Neuronal stem cell (in vitro differentiated cells): ENCODE data around the gene KCTD5.
"Not testable (repeated sequence)": the region's sequence is repeated elsewhere in the genome, so short reads cannot be mapped to it uniquely, and the experiment has no call there.

Experiments
- DNase-seq: peaks from one replicate; pipeline ENCODE4 v3.0.0-alpha.2; 2013; ENCODE audit warnings: low spot score
- H2AFZ ChIP-seq: one replicate; pipeline ENCODE4 v1.6.1; 2013; ENCODE audit warnings: mild to moderate bottlenecking, low read length, inconsistent platforms
- H2AK5ac ChIP-seq: 2 replicates; pipeline ENCODE4 v1.6.1; 2013; ENCODE audit warnings: low read depth, mild to moderate bottlenecking, inconsistent platforms, low read length, moderate library complexity, mixed read lengths
- H2BK120ac ChIP-seq: 2 replicates; pipeline ENCODE4 v1.6.1; 2013; ENCODE audit warnings: low read depth, mild to moderate bottlenecking, inconsistent platforms, low read length, moderate library complexity, mixed read lengths
- H2BK12ac ChIP-seq: one replicate; pipeline ENCODE4 v1.6.1; 2013; ENCODE audit warnings: low read length, inconsistent platforms
- H2BK15ac ChIP-seq: 2 replicates; pipeline ENCODE4 v1.6.1; 2013; ENCODE audit warnings: mild to moderate bottlenecking, low read length, inconsistent platforms, mixed read lengths
- H2BK5ac ChIP-seq: one replicate; pipeline ENCODE4 v1.6.1; 2013; ENCODE audit warnings: inconsistent platforms, mild to moderate bottlenecking, low read length, moderate library complexity
- H3K14ac ChIP-seq: one replicate; pipeline ENCODE4 v1.6.1; 2013; ENCODE audit warnings: low read length, inconsistent platforms
- H3K18ac ChIP-seq: 2 replicates; pipeline ENCODE4 v1.6.1; 2013; ENCODE audit warnings: low read length, inconsistent platforms
- H3K23ac ChIP-seq: 2 replicates; pipeline ENCODE4 v1.6.1; 2013; ENCODE audit warnings: low read depth, mild to moderate bottlenecking, mixed read lengths, low read length, inconsistent platforms; ENCODE audit not compliant: poor library complexity
- H3K27ac ChIP-seq: replicated peaks from 3 replicates; pipeline ENCODE4 v1.5.1; 2013; ENCODE audit warnings: low read length, inconsistent platforms
- H3K27me3 ChIP-seq, 3 experiments: 2 replicates each; pipeline ENCODE4 v1.6.1; 2013; ENCODE audit warnings: low read length in 3 of 3, mild to moderate bottlenecking in 2 of 3, inconsistent platforms in 1 of 3, low read depth in 1 of 3, mixed read lengths in 1 of 3, moderate library complexity in 1 of 3; ENCODE audit not compliant: control insufficient read depth in 3 of 3, insufficient read depth in 3 of 3
- H3K36me3 ChIP-seq, 2 donors: replicated peaks in 1 of 2; 2 replicates each; pipeline ENCODE4 v1.6.1; 2013; ENCODE audit warnings: low read length in 2 of 2; ENCODE audit not compliant: control insufficient read depth in 2 of 2, insufficient read depth in 2 of 2
- H3K4ac ChIP-seq: 2 replicates; pipeline ENCODE4 v1.6.1; 2013; ENCODE audit warnings: inconsistent platforms, mild to moderate bottlenecking, low read length, moderate library complexity
- H3K4me1 ChIP-seq, 2 donors: 1 replicate in 1 of 2; 2 replicates in 1 of 2; pipeline ENCODE4 v1.6.1; 2013; ENCODE audit warnings: low read length in 2 of 2, low read depth in 1 of 2; ENCODE audit not compliant: control insufficient read depth in 2 of 2, insufficient read depth in 1 of 2
- H3K4me2 ChIP-seq: one replicate; pipeline ENCODE4 v1.6.1; 2013; ENCODE audit warnings: mild to moderate bottlenecking, low read length, inconsistent platforms; ENCODE audit not compliant: insufficient read depth, poor library complexity, severe bottlenecking
- H3K4me3 ChIP-seq, 2 donors: 2 replicates each; pipeline ENCODE4 v1.5.1; 2013; ENCODE audit warnings: low read length in 2 of 2, mild to moderate bottlenecking in 2 of 2, inconsistent platforms in 1 of 2, moderate library complexity in 1 of 2
- H3K79me1 ChIP-seq: one replicate; pipeline ENCODE4 v1.6.1; 2013; ENCODE audit warnings: low read depth, mild to moderate bottlenecking, inconsistent platforms, low read length, moderate library complexity
- H3K9ac ChIP-seq: one replicate; pipeline ENCODE4 v1.6.1; 2013; ENCODE audit warnings: mild to moderate bottlenecking, low read depth, low read length, inconsistent platforms; ENCODE audit not compliant: poor library complexity
- H3K9me3 ChIP-seq, 2 donors: replicated peaks in 1 of 2; 2 replicates each; pipeline versions ENCODE3 to v1.6.1; 2013; ENCODE audit warnings: low read length in 2 of 2, mild to moderate bottlenecking in 2 of 2, inconsistent platforms in 1 of 2, low read depth in 1 of 2, mixed read lengths in 1 of 2, moderate library complexity in 1 of 2; ENCODE audit not compliant: control insufficient read depth in 2 of 2, insufficient read depth in 1 of 2
- H4K8ac ChIP-seq: one replicate; pipeline ENCODE4 v1.6.1; 2013; ENCODE audit warnings: low read depth, mild to moderate bottlenecking, inconsistent platforms, low read length, moderate library complexity
- H4K91ac ChIP-seq: one replicate; pipeline ENCODE4 v1.6.1; 2013; ENCODE audit warnings: low read length, low read depth, mild to moderate bottlenecking, inconsistent platforms; ENCODE audit not compliant: poor library complexity
- WGBS, 2 donors: extraction: QIAGEN DNeasy Blood & Tissue Kit; methylation state at CpG; one replicate each; pipeline ENCODE4 v1.1.7; 2013; ENCODE audit warnings: missing lambda C conversion rate in 2 of 2, mixed read lengths in 1 of 2; ENCODE audit not compliant: insufficient read length in 2 of 2, insufficient replicate concordance in 1 of 2; ENCODE audit errors: extremely low coverage in 2 of 2; 5-methylcytosine and 5-hydroxymethylcytosine counted together

KCTD5 gene

GRCh38 chr16:2686075-2686474 lies 3.8 kb downstream of the KCTD5 start:
- not testable (repeated sequence) for H3K4me2 ChIP-seq, H3K27me3 ChIP-seq, H2AFZ ChIP-seq, H3K4ac ChIP-seq, H3K4me1 ChIP-seq, H2BK15ac ChIP-seq, H3K9ac ChIP-seq, H4K8ac ChIP-seq, H2AK5ac ChIP-seq, H3K27ac ChIP-seq, H2BK12ac ChIP-seq, H3K14ac ChIP-seq, H3K4me3 ChIP-seq, H2BK5ac ChIP-seq, H3K23ac ChIP-seq, H3K18ac ChIP-seq, DNase-seq, H4K91ac ChIP-seq, H3K9me3 ChIP-seq, H2BK120ac ChIP-seq
- peaks cover 0 to 11% of the 10 kb centered on the region in 2 donors for H3K36me3 ChIP-seq
- no CpG with 5 or more reads among the region's 9 CpGs for WGBS, 2 donors
- peaks cover 21% of the 10 kb centered on the region for H3K79me1 ChIP-seq

- Histone ChIP-seq H3K23ac (no peak overlapping the region), H2BK12ac (no peak overlapping the region), H2AK5ac (no peak overlapping the region), H3K4me2 (no peak overlapping the region), H3K36me3 (peaks cover 0 to 17% of the 10 kb centered on the region in 2 donors), H3K18ac (no peak overlapping the region), H3K4ac (no peak overlapping the region), H3K27me3 (no peaks in the 10 kb centered on the region), H3K79me1 (peaks cover 21% of the 10 kb centered on the region), H2BK120ac (no peak overlapping the region), H2BK5ac (no peak overlapping the region), H3K9ac (no peak overlapping the region), H2AFZ (no peak overlapping the region), H2BK15ac (no peak overlapping the region), H3K4me3 (no peak overlapping the region), H3K4me1 (peaks cover 1 to 2% of the 10 kb centered on the region in 2 donors), H4K8ac (no peak overlapping the region), H4K91ac (no peak overlapping the region), H3K14ac (no peak overlapping the region), H3K27ac (no peak overlapping the region), H3K9me3 (no peaks in the 10 kb centered on the region)
- DNase-seq, result no peak
- WGBS, 2 donors, result no CpG with 5 or more reads among the region's 20 CpGs
These were observed 4.7 kb downstream of the KCTD5 start for GRCh38 chr16:2686912-2687507.

DNA sequence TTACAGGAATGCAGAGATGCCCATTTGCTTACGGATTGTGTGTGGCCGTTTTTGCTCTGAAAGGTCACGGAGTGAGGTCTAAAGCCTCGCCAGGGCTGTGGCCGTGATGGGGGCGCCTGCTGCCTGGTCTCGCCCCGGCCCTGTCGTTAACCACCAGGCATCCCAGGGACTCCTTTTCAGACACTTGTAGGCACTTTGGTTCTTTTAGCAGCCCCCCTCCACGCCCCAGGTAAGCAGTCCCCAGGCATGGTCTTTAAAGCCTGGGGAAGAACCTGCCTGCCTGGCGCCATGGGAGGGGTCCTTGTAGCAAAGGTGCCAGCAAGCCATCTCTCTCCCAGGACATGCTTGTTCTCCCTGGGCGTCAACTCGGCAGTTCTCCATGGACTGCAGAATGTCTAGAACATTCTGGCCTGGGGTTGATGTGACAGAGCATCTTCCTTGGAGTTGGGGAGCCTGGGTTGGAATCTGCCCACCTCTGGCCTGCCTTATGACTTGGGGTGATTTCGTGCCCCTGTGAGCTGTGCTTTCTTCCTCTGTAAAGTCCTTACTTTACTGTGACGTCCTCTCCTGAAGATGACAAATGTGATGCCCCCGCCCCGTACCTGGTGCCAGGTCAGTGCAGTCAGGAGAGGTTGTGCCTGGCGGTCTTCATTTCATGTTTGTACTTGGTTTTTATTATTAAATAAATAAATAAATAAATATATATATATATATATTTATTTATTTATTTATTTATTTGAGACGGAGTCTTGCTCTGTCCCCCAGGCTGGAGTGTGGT lies 5.4 kb downstream of the KCTD5 start:
- Histone ChIP-seq H4K91ac (no peak overlapping the region), H2BK12ac (no peak overlapping the region), H4K8ac (no peak overlapping the region), H3K27ac (no peak overlapping the region), H3K4ac (no peak overlapping the region), H3K4me1 (peaks cover 1 to 3% of the 10 kb centered on the region in 2 donors), H2AK5ac (no peak overlapping the region), H2BK120ac (no peak overlapping the region), H3K9me3 (no peaks in the 10 kb centered on the region), H2AFZ (no peak overlapping the region), H3K79me1 (peaks cover 19% of the 10 kb centered on the region), H3K9ac (no peak overlapping the region), H3K27me3 (no peaks in the 10 kb centered on the region), H2BK5ac (no peak overlapping the region), H3K18ac (no peak overlapping the region), H3K36me3 (peaks cover 0 to 19% of the 10 kb centered on the region in 2 donors), H3K4me2 (no peak overlapping the region), H2BK15ac (no peak overlapping the region), H3K14ac (no peak overlapping the region), H3K4me3 (no peak overlapping the region), H3K23ac (no peak overlapping the region)
- no CpG with 5 or more reads among the region's 19 CpGs for WGBS, 2 donors
- no peak for DNase-seq

GRCh38 chr16:2689422-2689821 lies 7.1 kb downstream of the KCTD5 start:
- H3K27me3 ChIP-seq, H3K4ac ChIP-seq, H2BK5ac ChIP-seq, H2BK12ac ChIP-seq, H3K9ac ChIP-seq, H3K4me1 ChIP-seq, H3K27ac ChIP-seq, H4K91ac ChIP-seq, H2AFZ ChIP-seq, H2AK5ac ChIP-seq, H3K18ac ChIP-seq, H3K4me2 ChIP-seq, H3K23ac ChIP-seq, DNase-seq, H2BK120ac ChIP-seq, H3K14ac ChIP-seq, H3K4me3 ChIP-seq, H4K8ac ChIP-seq, H3K9me3 ChIP-seq, H2BK15ac ChIP-seq: not testable (repeated sequence)
- H3K79me1 ChIP-seq, result peaks cover 21% of the 10 kb centered on the region
- peaks cover 0 to 19% of the 10 kb centered on the region in 2 donors for H3K36me3 ChIP-seq
- WGBS, 2 donors, result no CpG with 5 or more reads among the region's 13 CpGs
